H9 (cell line): ENCODE measurements around the gene LAMB1. TPM values are rescaled to one million over a fixed set of nuclear protein-coding genes. Genes with fewer than 3 reads are reported as not detected.
A peak's percentile ranks its signal among the peaks of the same experiment; 100 is the strongest.

Experiments used
- DNase-seq: peaks from one replicate; pipeline ENCODE4 v3.0.0-alpha.2; 2017
- H2AFZ ChIP-seq: one replicate; pipeline ENCODE4 v1.6.1; 2013; ENCODE audit warnings: mild to moderate bottlenecking, low read length, control low read depth, moderate library complexity
- H2AK5ac ChIP-seq: 2 replicates; pipeline ENCODE4 v1.6.1; 2013; ENCODE audit warnings: low read length, control low read depth, mixed read lengths; ENCODE audit not compliant: insufficient read length
- H2BK120ac ChIP-seq: one replicate; pipeline ENCODE4 v1.6.1; 2013; ENCODE audit warnings: low read depth, mild to moderate bottlenecking, low read length, control low read depth, inconsistent platforms; ENCODE audit not compliant: poor library complexity, severe bottlenecking
- H2BK12ac ChIP-seq: 2 replicates; pipeline ENCODE4 v1.6.1; 2013; ENCODE audit warnings: low read length, control low read depth, mixed read lengths, low read depth; ENCODE audit not compliant: insufficient read length
- H2BK15ac ChIP-seq: 2 replicates; pipeline ENCODE4 v1.6.1; 2013; ENCODE audit warnings: low read depth, low read length, control low read depth
- H2BK20ac ChIP-seq: one replicate; pipeline ENCODE4 v1.6.1; 2013; ENCODE audit warnings: low read depth, mild to moderate bottlenecking, low read length, control low read depth, inconsistent platforms; ENCODE audit not compliant: poor library complexity, severe bottlenecking
- H2BK5ac ChIP-seq: 2 replicates; pipeline ENCODE4 v1.6.1; 2013; ENCODE audit warnings: low read length, control low read depth, mixed read lengths; ENCODE audit not compliant: insufficient read length
- H3K14ac ChIP-seq: 2 replicates; pipeline ENCODE4 v1.6.1; 2013; ENCODE audit warnings: low read length, control low read depth; ENCODE audit not compliant: insufficient read depth
- H3K18ac ChIP-seq: 2 replicates; pipeline ENCODE4 v1.6.1; 2013; ENCODE audit warnings: low read depth, mild to moderate bottlenecking, mixed read lengths, low read length, control low read depth; ENCODE audit not compliant: insufficient read length
- H3K23ac ChIP-seq: 2 replicates; pipeline ENCODE4 v1.6.1; 2013; ENCODE audit warnings: low read length, control low read depth, mixed read lengths, low read depth; ENCODE audit not compliant: insufficient read length
- H3K23me2 ChIP-seq: 2 replicates; pipeline ENCODE4 v1.6.1; 2013; ENCODE audit warnings: low read depth, mild to moderate bottlenecking, mixed read lengths, low read length, control low read depth; ENCODE audit not compliant: insufficient read length, poor library complexity, severe bottlenecking
- H3K27ac ChIP-seq: 2 replicates; pipeline ENCODE4 v1.5.1; 2013; ENCODE audit warnings: low read length, control low read depth, mixed read lengths, low read depth; ENCODE audit not compliant: insufficient read length
- H3K27me3 ChIP-seq: 2 replicates; pipeline ENCODE4 v1.6.1; 2013; ENCODE audit warnings: low read length, control low read depth, inconsistent platforms; ENCODE audit not compliant: insufficient read depth
- H3K4ac ChIP-seq: 2 replicates; pipeline ENCODE4 v1.6.1; 2013; ENCODE audit warnings: low read depth, mild to moderate bottlenecking, control low read depth, inconsistent platforms, low read length, moderate library complexity
- H3K4me1 ChIP-seq: 2 replicates; pipeline ENCODE4 v1.6.1; 2013; ENCODE audit warnings: low read length, control low read depth, inconsistent platforms; ENCODE audit not compliant: insufficient read depth
- H3K4me2 ChIP-seq: 2 replicates; pipeline ENCODE4 v1.6.1; 2013; ENCODE audit warnings: low read length, control low read depth, mixed read lengths; ENCODE audit not compliant: insufficient read length, insufficient read depth
- H3K56ac ChIP-seq: 2 replicates; pipeline ENCODE4 v1.6.1; 2013; ENCODE audit warnings: low read depth, mild to moderate bottlenecking, mixed read lengths, low read length, control low read depth; ENCODE audit not compliant: insufficient read length
- H3K79me1 ChIP-seq: 2 replicates; pipeline ENCODE4 v1.6.1; 2013; ENCODE audit warnings: low read depth, mild to moderate bottlenecking, moderate library complexity, low read length, control low read depth, inconsistent platforms; ENCODE audit not compliant: insufficient read depth, poor library complexity, severe bottlenecking
- H3K79me2 ChIP-seq: 2 replicates; pipeline ENCODE4 v1.6.1; 2013; ENCODE audit warnings: low read length, control low read depth, inconsistent platforms; ENCODE audit not compliant: insufficient read depth
- H3K9ac ChIP-seq: 2 replicates; pipeline ENCODE4 v1.6.1; 2013; ENCODE audit warnings: low read length, control low read depth, mixed read lengths; ENCODE audit not compliant: insufficient read length; ENCODE audit errors: extremely low read depth
- H3K9me3 ChIP-seq: one replicate; pipeline ENCODE4 v1.6.1; 2013; ENCODE audit warnings: low read depth, low read length, inconsistent platforms; ENCODE audit not compliant: control insufficient read depth
- H3T11ph ChIP-seq: one replicate; pipeline ENCODE4 v1.6.1; 2013; ENCODE audit warnings: mild to moderate bottlenecking, low read length, control low read depth, inconsistent platforms
- H4K20me1 ChIP-seq: one replicate; pipeline ENCODE4 v1.6.1; 2013; ENCODE audit not compliant: control insufficient read depth, insufficient read length, insufficient read depth
- H4K5ac ChIP-seq: 2 replicates; pipeline ENCODE4 v1.6.1; 2013; ENCODE audit warnings: low read depth, mild to moderate bottlenecking, mixed read lengths, low read length, control low read depth; ENCODE audit not compliant: insufficient read length
- H4K8ac ChIP-seq: replicated peaks from 2 replicates; pipeline ENCODE4 v1.6.1; 2013; ENCODE audit warnings: low read length, control low read depth, mixed read lengths, low read depth; ENCODE audit not compliant: insufficient read length
- H4K91ac ChIP-seq: 2 replicates; pipeline ENCODE4 v1.6.1; 2013; ENCODE audit warnings: low read depth, mild to moderate bottlenecking, moderate library complexity, mixed read lengths, low read length, control low read depth; ENCODE audit not compliant: insufficient read length
- H3K27ac Mint-ChIP-seq, 3 experiments: 2 replicates in 2 of 3; 3 replicates in 1 of 3; pipeline ENCODE4 v1.8.0; 2020 to 2021; ENCODE audit warnings: mixed read lengths in 3 of 3, mild to moderate bottlenecking in 1 of 3, moderate library complexity in 1 of 3
- H3K27me3 Mint-ChIP-seq: 2 replicates; pipeline ENCODE4 v1.8.0; 2021; ENCODE audit warnings: low read depth, mild to moderate bottlenecking, moderate library complexity, mixed read lengths
- H3K36me3 Mint-ChIP-seq, 3 experiments: 2 replicates in 2 of 3; 3 replicates in 1 of 3; pipeline ENCODE4 v1.8.0; 2020 to 2021; ENCODE audit warnings: low read depth in 3 of 3, mixed read lengths in 3 of 3; ENCODE audit not compliant: insufficient read depth in 1 of 3
- H3K4me1 Mint-ChIP-seq, 2 experiments: 2 replicates each; pipeline ENCODE4 v1.8.0; 2020; ENCODE audit warnings: mixed read lengths in 2 of 2
- H3K4me3 Mint-ChIP-seq, 2 experiments: 2 replicates in 1 of 2; 3 replicates in 1 of 2; pipeline ENCODE4 v1.8.0; 2020 to 2021; ENCODE audit warnings: mild to moderate bottlenecking in 2 of 2, mixed read lengths in 2 of 2, moderate library complexity in 1 of 2
- H3K9me3 Mint-ChIP-seq, 2 experiments: 2 replicates in 1 of 2; 3 replicates in 1 of 2; pipeline ENCODE4 v1.8.0; 2020; ENCODE audit warnings: mild to moderate bottlenecking in 2 of 2, mixed read lengths in 2 of 2, moderate library complexity in 1 of 2
- WGBS: extraction: QIAGEN DNeasy Blood & Tissue Kit; methylation state at CpG from one replicate; pipeline ENCODE4 v1.1.7; 2013; ENCODE audit warnings: missing lambda C conversion rate, low lambda C conversion rate, mixed read lengths; ENCODE audit not compliant: insufficient read length; ENCODE audit errors: extremely low coverage; 5-methylcytosine and 5-hydroxymethylcytosine counted together
- total RNA-seq: library from RNA; stranded (reverse); gene quantifications from 2 replicates; pipeline ENCODE4 v1.2.1, GENCODE V29; 2021
- TF ChIP-seq, protein P1 (sequence below): fragments of 200-600 bp; sonication (generic); conservative IDR thresholded peaks from 3 replicates; pipeline ENCODE4 v1.8.0; 2021; ENCODE audit warnings: antibody characterized with exemption, mild to moderate bottlenecking

Gene LAMB1
- total RNA-seq, 1 experiment from 2014 or later, result 75.8 TPM

DNA sequence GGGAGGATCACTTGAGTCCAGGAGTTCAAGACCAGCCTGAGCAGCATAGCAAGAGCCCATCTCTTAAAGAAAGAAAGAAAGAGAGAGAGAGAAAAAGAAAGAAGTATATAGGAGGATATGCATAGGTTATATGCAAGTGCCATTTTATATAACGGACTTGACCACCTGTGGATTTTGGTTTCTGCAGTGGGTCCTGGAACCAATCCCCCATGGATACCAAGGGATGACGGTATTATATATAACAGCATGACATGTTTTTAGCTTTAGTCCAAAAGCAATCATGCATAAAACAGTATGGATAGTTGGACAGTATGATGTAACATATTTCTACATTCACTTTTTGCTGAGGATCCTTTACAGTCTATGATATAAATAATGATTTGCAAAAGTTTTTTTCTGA is 66.6 kb downstream of the LAMB1 start:
- no peak overlapping the region for H3K27ac ChIP-seq
- H3K36me3 Mint-ChIP-seq, result peaks cover 8 to 44% (median 31%) of the 10 kb centered on the region in 3 experiments
- no peak overlapping the region for H3K4me2 ChIP-seq

More for the DNA sequence above, 66.6 kb downstream of the LAMB1 start:
- peaks cover 3% of the 10 kb centered on the region for H4K20me1 ChIP-seq
- no peak overlapping the region for H4K91ac ChIP-seq
- no peaks in the 10 kb centered on the region for H3K9me3 Mint-ChIP-seq
- H2BK120ac ChIP-seq, result no peak overlapping the region
- no peaks in the 10 kb centered on the region for H3K27me3 Mint-ChIP-seq
- WGBS, result no CpG with 5 or more reads among the region's 2 CpGs
- H3K79me2 ChIP-seq, result no peaks in the 10 kb centered on the region
- TF ChIP-seq, protein P1, sequence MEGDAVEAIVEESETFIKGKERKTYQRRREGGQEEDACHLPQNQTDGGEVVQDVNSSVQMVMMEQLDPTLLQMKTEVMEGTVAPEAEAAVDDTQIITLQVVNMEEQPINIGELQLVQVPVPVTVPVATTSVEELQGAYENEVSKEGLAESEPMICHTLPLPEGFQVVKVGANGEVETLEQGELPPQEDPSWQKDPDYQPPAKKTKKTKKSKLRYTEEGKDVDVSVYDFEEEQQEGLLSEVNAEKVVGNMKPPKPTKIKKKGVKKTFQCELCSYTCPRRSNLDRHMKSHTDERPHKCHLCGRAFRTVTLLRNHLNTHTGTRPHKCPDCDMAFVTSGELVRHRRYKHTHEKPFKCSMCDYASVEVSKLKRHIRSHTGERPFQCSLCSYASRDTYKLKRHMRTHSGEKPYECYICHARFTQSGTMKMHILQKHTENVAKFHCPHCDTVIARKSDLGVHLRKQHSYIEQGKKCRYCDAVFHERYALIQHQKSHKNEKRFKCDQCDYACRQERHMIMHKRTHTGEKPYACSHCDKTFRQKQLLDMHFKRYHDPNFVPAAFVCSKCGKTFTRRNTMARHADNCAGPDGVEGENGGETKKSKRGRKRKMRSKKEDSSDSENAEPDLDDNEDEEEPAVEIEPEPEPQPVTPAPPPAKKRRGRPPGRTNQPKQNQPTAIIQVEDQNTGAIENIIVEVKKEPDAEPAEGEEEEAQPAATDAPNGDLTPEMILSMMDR, result no peak
- no peak overlapping the region for H4K5ac ChIP-seq
- no peaks in the 10 kb centered on the region for H3K79me1 ChIP-seq
- no peak overlapping the region for H2BK12ac ChIP-seq
- H3K4ac ChIP-seq, result no peak overlapping the region
- no peak overlapping the region for H2BK20ac ChIP-seq
- H3K14ac ChIP-seq, result no peak overlapping the region
- no peak overlapping the region for H3K18ac ChIP-seq
- no peak overlapping the region for H2AK5ac ChIP-seq
- no peak overlapping the region for H4K8ac ChIP-seq
- H3T11ph ChIP-seq, result no peak overlapping the region
- H3K4me1 ChIP-seq, result peaks cover 7% of the 10 kb centered on the region; the same call in 1 of the 2 replicates
- H2AFZ ChIP-seq, result no peak overlapping the region
- no peak overlapping the region for H3K56ac ChIP-seq
- H3K4me1 Mint-ChIP-seq, result peaks cover 61 to 71% of the 10 kb centered on the region in 2 experiments
- H3K9me3 ChIP-seq, result no peaks in the 10 kb centered on the region
- DNase-seq, result no peak
- H2BK5ac ChIP-seq, result no peak overlapping the region
- peak overlapping the region in 1 of 3 experiments; percentile 73; a peak in 1 of 7 replicates for H3K27ac Mint-ChIP-seq
- H2BK15ac ChIP-seq, result no peak overlapping the region
- no peak overlapping the region for H3K9ac ChIP-seq
- no peak overlapping the region for H3K23ac ChIP-seq
- no peaks in the 10 kb centered on the region for H3K23me2 ChIP-seq
- H3K27me3 ChIP-seq, result no peaks in the 10 kb centered on the region
- H3K4me3 Mint-ChIP-seq, result no peak overlapping the region
